ENCODE data around the gene CCL28.

The CCL28 gene

GRCh38 chr5:43415935-43416802 lies 4.0 kb upstream of the CCL28 start:
- Histone ChIP-seq H3K4me3 (ENCODE audit: low read depth, low read length) (no peak overlapping the region), H3K9me3 (ENCODE audit: severe bottlenecking) (no peaks in the 10 kb centered on the region), H3K36me3 (no peaks in the 10 kb centered on the region), H3K27ac (no peak overlapping the region), H3K27me3 (ENCODE audit: insufficient read depth, low read depth, severe bottlenecking) (peaks cover 2% of the 10 kb centered on the region)
- no peak for DNase-seq
- no peak for TF ChIP-seq CTCF (IDR thresholded peaks at IDR 0.05; ENCODE audit: low read depth, low read length)

- Histone ChIP-seq H3K27ac (no peak overlapping the region), H3K36me3 (no peaks in the 10 kb centered on the region), H3K9me3 (ENCODE audit: severe bottlenecking) (no peaks in the 10 kb centered on the region), H3K27me3 (ENCODE audit: insufficient read depth, low read depth, severe bottlenecking) (peaks cover 2% of the 10 kb centered on the region), H3K4me3 (ENCODE audit: low read depth, low read length) (no peak overlapping the region)
- no peak for DNase-seq
- no peak for TF ChIP-seq CTCF (IDR thresholded peaks at IDR 0.05; ENCODE audit: low read depth, low read length)
Measured at GRCh38 chr5:43413966-43414365, 1.8 kb upstream of the CCL28 start.

- Histone ChIP-seq H3K27me3 (ENCODE audit: insufficient read depth, low read depth, severe bottlenecking) (no peaks in the 10 kb centered on the region), H3K4me3 (ENCODE audit: low read depth, low read length) (no peak overlapping the region), H3K9me3 (ENCODE audit: severe bottlenecking) (no peaks in the 10 kb centered on the region), H3K36me3 (no peaks in the 10 kb centered on the region), H3K27ac (no peak overlapping the region)
- no peak for DNase-seq
- TF ChIP-seq CTCF (IDR thresholded peaks at IDR 0.05; ENCODE audit: low read depth, low read length) = no peak
Measured at GRCh38 chr5:43412644-43413043, 453 bp upstream of the CCL28 start.

- no peaks in the 10 kb centered on the region for H3K9me3 ChIP-seq (ENCODE audit: severe bottlenecking)
- DNase-seq = no peak
- H3K27me3 ChIP-seq (ENCODE audit: insufficient read depth, low read depth, severe bottlenecking) = no peaks in the 10 kb centered on the region
- no peaks in the 10 kb centered on the region for H3K36me3 ChIP-seq
- H3K27ac ChIP-seq = no peak overlapping the region
- no peak overlapping the region for H3K4me3 ChIP-seq (ENCODE audit: low read depth, low read length)
- no peak for TF ChIP-seq CTCF (IDR thresholded peaks at IDR 0.05; ENCODE audit: low read depth, low read length)
Measured at GRCh38 chr5:43411495-43411894, 696 bp downstream of the CCL28 start.

- H3K4me3 ChIP-seq (ENCODE audit: low read depth, low read length) = no peak overlapping the region
- no peak overlapping the region for H3K27ac ChIP-seq
- TF ChIP-seq CTCF (IDR thresholded peaks at IDR 0.05; ENCODE audit: low read depth, low read length) = no peak
- DNase-seq = no peak
- no peaks in the 10 kb centered on the region for H3K27me3 ChIP-seq (ENCODE audit: insufficient read depth, low read depth, severe bottlenecking)
- no peaks in the 10 kb centered on the region for H3K9me3 ChIP-seq (ENCODE audit: severe bottlenecking)
- H3K36me3 ChIP-seq = no peaks in the 10 kb centered on the region
Measured at GRCh38 chr5:43410414-43410813, 1.8 kb downstream of the CCL28 start.
